SH-SY5Y (cell line): ENCODE data around the gene MAP4K3.

ENCODE experiments used
- GATA2 ChIP-seq: IDR thresholded peaks from 2 replicates; pipeline ENCODE4 v1.6.1; 2011; ENCODE audit warnings: mild to moderate bottlenecking, low read depth, low read length
- GATA3 ChIP-seq: IDR thresholded peaks from 2 replicates; pipeline ENCODE4 v1.6.1; 2011; ENCODE audit warnings: low read depth, mild to moderate bottlenecking, low read length, moderate library complexity

Gene MAP4K3

DNA sequence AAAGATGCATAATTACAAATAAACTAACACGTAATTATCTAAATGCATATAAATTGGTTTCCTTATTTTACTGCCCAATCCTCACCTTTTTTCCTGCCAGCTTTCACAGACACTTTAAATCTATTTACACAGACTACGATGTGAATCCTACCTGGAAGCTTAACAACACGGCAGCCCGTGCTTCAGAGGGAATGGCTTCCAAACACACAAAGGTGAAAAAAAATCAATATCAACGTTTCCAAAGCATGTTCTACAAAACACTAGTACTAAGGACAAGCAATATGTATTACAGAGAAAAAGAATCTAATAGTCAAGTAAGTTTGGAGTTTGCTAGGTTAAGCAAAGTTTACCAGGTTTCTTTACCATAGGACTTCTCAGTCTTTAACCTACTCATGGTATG is 4.4 kb downstream of the MAP4K3 start:
- no peak for TF ChIP-seq GATA2
- TF ChIP-seq GATA3 = no peak

DNA sequence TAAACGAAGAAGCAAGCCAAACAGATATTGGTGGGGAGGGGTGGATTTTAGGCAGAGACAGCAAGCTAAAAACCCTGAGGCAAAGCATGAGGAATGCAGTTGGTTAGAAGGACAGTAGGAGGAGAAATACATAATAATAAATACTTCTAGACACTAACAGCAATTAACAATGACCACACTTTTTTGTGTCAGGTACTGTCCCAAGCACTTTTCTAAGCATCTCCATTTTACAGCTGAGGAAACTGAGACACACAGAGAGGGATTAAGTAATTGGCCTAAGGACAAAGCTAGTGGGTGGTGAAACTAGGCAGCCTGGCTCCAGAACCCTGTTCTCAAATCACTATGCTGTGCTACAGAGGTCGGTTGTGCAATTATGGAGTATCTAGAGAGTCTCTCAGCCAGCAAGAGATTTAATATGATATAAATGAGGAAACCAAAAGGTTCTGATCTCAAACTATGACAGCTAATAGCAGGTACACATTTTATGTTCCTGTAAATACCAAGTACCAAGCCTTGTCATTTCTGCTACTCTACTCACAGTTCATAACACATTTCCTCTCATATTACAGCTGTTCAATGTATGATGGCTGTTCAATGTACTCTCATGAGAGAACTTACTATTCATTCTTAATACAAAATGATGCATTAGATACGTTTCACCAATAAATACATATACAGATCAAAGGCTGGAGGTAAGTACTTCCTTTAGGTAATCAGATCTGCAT is 5.3 kb downstream of the MAP4K3 start:
- no peak for TF ChIP-seq GATA3
- TF ChIP-seq GATA2 = no peak

DNA sequence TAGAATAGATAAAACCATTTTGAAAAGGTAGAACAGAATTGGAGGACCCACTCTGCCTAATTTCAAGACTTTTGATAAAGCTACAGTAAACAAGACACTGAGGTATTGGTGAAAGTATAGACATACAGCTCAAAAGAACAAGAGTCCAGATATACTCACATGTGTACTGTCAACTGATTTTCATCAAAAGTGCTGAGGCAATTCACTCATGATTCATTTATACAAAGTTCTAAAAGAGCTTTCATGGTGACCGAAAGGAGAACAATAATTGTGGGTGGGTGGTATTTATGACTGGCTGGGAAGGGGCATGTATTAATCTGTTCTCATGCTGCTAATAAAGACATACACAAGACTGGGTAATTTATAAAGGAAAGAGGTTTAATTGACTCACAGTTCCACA is 7.3 kb downstream of the MAP4K3 start:
- TF ChIP-seq GATA3 (no peak), GATA2 (no peak)

DNA sequence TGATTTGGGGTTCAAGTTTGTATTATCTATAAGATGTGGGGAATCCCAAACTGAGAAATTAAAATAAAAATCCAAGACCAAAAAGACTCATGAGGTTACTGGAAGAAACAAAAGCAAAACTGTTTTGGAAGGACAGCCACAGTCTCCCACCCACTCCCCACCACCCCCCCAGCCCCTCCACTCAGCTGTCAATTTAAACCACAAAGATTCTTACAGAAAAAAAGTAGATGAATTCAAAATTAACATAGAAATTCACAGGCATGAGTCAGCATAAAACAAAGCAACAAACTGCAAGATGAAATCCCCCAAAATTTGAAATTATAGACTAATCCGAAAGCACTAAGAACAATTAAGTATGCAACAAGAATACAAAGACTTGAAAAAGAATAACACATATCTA is 12.1 kb downstream of the MAP4K3 start:
- TF ChIP-seq GATA2 (no peak), GATA3 (no peak)

DNA sequence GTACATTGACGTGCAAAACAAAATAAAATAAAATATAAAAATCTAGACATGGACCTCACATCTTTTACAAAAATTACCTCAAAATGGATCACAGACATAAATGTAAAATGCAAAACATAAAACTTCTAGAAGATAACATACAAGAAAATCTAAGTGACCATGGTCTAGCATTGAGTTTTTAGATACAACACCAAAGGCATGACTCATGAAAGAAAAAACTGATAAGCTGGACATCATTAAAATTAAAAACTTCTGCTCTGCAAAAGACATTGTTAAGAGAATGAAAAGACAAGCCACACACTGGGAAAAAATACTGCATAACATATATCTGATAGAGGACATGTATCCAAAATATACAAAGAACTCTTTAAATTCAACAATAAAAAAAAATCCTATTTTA is 14.4 kb downstream of the MAP4K3 start:
- TF ChIP-seq GATA2 (no peak), GATA3 (no peak)

DNA sequence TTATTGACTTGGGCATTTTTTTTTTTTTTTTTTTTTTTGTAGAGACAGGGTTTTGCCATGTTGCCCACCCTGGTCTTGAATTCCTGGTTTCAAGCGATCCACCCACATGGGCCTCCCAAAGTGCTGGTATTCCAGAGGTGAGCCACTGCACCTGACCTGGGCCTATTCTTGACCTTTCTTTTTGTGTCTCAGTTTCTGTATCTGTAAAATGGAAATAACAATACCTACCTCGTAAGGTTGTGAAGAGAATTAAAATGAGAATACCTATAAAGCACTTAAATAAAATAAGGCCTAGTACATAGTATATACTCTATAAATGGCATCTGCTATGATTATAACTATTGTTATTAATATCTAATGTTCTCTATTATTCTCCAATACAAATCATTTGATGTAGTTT is 15.7 kb downstream of the MAP4K3 start:
- TF ChIP-seq GATA2 = no peak
- no peak for TF ChIP-seq GATA3

DNA sequence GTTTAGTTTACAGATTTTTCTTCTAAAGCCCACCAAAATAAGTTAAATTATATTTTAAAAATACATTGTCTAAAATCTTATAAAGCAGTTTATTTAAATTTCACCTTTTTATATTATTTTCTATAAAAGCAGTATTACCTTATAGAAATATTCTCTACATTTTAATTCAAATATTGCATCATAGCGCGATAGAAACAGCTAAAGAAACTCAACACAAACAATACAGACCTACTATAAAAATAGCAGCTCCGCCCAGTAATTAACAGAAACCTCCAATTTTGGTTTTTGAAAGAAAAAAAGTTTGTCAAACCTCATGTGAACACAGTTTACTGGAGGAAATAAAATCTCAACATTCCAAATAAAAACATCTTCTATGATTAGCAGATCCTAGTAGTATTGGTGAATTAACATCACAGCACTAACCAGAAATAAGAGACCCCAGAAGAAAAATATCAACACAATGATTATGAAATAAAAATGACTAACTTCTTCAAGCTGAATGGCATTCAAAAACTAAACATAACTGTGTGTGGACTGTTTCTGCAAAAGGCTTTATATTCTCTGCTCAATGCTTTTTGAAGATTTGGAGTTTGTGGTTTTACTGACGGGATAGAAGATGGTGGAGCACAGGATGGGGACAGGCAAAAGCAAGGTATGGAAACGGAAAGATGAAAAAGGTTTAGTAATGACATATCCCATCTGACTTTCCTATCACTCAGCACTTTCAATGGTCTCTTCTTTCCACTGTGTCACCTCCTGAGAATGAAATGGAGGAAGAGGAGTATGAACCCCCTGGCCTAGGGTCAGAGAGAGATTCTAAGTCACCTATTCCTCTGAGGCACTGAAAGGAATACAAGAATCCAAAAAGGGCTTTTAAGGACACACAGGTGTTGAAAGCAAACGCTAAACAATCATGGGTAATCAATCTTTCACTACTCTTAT is 17.5 kb downstream of the MAP4K3 start:
- TF ChIP-seq GATA3 (no peak), GATA2 (no peak)

DNA sequence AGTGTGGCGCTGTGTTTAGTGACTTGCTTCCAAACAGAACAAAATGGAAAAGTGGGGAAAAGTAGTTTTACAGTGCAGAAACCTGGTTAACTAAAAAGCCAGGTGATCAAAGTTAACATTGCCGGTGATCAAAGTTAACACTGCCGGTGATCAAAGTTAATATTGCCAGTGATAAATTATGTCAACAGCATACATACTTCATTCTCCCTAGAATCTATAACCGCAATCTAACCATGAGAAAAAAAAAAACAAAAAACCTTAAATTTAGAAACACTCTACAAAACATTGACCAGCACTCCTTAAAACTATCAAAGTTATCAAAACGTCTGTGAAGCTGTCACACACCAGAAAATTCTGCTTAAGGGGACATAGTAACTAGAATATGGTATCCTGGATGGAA is 18.6 kb downstream of the MAP4K3 start:
- TF ChIP-seq GATA2 (no peak), GATA3 (no peak)

DNA sequence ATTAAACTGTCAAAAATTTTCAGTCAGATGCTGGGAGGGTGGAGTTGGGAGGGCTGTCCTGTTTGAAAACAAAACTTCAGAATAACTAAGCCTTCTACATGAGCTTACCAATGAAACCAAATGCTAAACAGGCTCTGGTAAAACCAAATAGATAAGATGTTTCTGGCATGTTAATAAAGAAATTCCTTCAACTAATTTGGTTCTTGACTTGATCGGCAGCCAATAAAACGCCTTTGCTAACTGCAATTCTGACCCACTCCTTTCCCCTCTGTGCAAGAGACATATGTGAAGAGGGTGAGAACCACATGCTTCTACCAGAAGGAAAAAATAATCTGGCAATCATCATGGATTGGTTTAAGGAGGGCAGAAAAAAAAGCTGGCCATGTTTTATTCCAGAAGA is 20.9 kb downstream of the MAP4K3 start:
- TF ChIP-seq GATA3 (no peak), GATA2 (no peak)

DNA sequence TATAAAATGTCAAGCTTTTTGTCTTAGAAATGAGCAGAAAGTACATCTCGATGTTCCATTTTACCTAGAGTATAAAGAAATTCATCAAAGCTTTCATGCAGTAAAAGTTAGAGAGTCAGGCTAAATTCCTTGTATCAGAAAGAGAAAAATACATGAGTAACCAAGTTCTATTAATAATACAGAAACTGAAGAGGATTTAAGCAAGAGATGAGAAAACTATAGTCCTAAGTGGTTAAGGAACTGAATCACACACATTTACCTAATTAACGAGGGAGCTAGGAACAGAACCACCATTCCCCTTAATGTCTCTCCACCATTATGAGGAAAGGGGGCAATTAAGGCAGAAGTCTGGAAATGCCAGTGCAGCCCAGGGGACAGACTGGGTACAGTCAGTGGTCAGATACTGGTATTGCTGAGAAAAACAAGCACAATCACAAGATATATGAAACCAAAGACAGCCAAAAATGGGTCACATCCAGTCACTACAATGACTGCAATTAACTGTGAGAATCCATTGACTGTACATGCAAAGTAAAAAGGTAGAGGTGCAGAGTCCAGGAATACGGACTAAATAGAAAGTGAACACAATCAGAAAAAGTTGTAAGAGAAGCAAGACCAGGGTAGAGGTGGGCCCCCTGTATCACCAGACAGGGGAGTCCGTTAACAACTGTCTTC is 23.9 kb downstream of the MAP4K3 start:
- TF ChIP-seq GATA3 (no peak), GATA2 (no peak)

DNA sequence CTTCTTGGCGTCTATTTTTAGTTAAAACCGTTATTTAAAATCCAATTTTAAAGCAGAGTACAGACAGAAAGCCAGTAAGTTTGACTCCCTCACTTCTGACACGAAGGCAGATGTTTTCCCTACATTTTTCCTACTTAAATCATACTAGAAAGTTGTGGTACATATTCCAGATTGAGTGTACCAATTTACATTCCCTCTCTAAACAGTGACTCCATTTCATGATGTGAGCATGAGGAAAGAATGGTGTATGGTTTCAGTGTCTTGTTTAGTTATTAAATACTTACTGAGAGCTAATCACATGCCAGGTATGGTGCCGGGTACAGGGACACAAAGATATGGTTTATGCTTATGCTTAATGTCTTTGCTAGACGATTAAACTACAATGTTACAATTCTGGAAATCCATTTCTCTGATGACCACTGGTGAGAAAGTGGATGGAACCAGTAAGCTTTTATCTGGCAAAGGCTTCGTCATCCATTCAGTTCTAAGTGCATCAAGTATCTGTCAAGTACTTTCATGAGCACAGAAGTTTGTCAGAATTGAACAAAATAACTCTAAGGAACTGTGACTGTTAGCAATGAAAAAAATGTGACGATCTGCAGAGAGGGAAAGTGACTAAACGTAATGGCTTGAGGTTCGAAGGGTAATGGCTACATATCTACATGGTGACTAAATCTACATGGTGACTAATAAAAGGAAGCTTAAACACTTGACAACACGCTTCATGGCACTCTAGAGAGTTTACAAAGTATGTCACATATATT is 25.7 kb downstream of the MAP4K3 start:
- TF ChIP-seq GATA3 (no peak), GATA2 (no peak)

DNA sequence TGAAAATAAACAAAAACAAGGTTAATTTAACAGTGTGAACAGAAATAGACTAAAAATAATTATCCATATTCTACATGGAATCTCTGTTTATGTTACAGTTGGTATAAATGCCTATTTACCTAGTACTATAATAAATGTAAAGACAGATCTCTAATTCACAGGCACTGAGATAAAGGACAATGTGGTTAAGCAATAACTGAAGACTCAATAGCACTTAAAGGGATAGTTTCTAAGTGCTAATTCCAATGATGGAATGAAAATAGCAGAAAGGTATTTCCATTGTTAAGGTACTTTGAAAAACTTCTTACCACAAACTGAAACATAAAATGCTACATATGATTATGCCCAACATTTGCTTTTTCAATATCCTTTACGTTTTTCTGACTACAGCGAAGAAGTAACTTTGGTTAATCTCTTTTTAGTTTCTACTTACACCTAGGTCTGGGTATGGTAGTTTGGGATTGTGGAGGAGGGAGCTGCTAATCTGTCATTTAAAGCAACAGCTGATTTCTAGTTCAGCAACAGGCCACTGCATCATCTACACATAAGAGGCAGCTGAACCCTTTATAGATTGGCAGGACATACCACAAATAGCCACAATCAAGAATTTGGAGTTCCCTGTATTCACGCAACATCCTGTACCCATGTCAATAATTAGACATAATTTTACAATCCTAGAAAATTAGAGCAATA is 27.2 kb downstream of the MAP4K3 start:
- no peak for TF ChIP-seq GATA2
- no peak for TF ChIP-seq GATA3
